Muscle of back (tissue), 11 donors: ENCODE measurements around the gene EP400. TPM values are rescaled to one million over a fixed set of nuclear protein-coding genes. Genes with fewer than 3 reads are reported as not detected.
A peak's percentile ranks its signal among the peaks of the same experiment; 100 is the strongest.
"Not testable (repeated sequence)": the region's sequence is repeated elsewhere in the genome, so short reads cannot be mapped to it uniquely, and the experiment has no call there.

Experiments
- DNase-seq, 3 donors: peaks; one replicate each; pipeline versions ENCODE4 v3.0.0 to v3.0.0-alpha.2; 2013
- polyA plus RNA-seq, 10 donors: library from polyadenylated mRNA; unstranded; fragments of 120-200 nt; gene quantifications; one replicate each; pipeline ENCODE4 v1.2.1, GENCODE V29; 2013; ENCODE audit not compliant: insufficient read length in 10 of 10

EP400 gene
- polyA plus RNA-seq, 10 donors: 18.9 to 31.9 (median 23.4) TPM

DNA sequence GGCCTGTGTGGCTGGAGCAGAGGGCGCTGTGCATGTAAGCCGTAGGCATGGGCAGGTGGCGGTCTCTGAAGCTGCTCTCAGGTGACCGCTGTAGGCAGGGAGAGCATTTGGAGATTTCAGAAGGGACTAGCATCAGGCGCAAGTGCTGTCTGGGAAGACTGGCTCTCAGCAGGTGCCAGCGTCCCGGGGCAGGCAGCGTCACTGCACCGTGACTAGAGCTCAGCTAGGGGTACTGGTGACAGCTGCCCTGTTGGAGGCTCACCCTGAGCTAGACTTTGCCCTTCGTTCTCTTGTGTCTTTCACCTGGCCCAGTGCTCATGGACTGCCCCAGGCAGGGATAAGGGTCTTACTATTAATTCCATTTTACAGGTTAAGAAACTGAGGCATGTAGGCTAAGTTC lies 115.5 kb downstream of the EP400 start:
- DNase-seq: no peak

DNA sequence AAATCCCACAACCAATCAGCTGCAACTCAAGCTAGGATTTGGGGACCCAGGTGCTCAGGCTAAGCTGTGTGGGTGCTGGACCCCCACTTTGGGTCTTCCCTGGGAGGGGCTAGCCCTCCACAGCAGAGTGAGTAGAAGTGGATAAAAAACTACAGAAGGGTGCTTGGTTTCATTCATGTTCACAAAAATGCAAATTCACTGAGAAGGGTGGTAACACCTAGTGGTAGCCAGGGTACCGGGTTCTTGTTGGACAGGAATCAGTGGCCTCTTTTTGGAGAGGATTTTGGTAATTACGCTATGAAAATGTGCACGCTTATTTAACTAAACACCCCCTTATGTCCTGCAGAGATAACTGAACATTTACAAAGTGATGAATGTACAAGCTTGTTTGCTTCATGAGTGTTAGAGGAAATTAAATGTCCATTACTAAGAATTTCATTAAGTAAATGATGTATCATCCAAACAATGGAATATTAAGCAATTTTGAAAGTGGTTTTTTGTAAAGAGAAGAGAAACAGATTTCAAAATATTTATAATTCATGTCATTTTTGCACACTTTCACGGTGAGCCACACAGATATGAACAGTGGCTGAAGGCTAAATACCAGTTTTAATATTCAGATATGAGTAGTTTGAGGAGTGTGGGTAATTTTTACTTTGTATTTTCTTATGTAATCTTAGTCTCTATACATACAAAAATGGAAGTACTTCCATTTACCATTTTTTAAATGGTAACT lies 116.0 kb downstream of the EP400 start:
- no peak for DNase-seq

DNA sequence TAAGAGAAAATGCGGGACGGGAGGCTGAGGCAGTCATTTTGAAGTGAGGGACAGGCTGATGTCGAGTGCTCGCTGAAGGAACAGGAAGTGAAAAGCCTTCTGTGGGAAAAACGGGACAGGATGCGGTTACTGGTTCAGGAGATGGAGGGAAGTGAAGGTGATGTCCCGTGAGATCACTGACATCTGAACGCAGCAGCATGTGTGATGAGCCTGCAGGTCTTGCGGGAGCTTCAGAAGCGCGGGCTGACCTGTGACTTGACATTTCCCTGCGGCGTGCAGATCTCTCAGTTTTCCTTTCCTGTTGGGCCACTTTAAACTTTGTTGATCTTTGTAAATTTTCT lies 116.6 kb downstream of the EP400 start:
- DNase-seq: no peak

DNA sequence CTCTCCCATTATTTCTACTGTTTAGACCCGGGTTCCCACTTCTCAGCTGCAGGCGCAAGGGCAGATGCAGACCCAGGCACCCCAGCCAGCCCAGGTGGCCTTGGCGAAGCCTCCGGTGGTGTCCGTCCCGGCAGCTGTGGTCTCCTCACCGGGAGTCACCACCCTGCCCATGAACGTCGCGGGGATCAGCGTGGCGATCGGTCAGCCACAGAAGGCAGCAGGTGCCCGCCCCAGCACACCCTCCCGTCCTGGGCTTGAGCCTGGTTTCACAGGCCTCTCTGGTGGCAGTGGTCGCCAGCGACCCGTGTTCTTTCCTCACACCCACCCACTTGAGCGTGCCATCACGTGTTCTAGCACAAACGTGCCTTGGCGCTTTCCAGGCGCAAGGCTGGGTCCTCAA lies 117.0 kb downstream of the EP400 start:
- no peak for DNase-seq

DNA sequence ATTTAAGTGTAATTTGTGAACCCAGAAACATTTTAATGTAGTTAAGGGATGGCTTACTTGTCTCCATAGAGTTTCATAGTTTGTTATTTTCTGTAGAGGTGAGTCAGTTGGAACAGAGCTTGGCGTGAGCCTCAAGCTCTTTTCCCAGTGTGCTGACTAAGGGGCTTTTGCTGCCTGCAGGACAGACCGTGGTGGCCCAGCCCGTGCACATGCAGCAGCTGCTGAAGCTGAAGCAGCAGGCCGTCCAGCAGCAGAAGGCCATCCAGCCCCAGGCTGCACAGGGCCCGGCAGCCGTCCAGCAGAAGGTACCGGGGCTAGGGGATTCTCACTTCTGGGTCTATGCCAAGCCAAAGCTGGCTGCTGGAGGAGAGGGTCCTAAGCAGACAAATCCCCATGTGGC lies 117.4 kb downstream of the EP400 start:
- DNase-seq: no peak

DNA sequence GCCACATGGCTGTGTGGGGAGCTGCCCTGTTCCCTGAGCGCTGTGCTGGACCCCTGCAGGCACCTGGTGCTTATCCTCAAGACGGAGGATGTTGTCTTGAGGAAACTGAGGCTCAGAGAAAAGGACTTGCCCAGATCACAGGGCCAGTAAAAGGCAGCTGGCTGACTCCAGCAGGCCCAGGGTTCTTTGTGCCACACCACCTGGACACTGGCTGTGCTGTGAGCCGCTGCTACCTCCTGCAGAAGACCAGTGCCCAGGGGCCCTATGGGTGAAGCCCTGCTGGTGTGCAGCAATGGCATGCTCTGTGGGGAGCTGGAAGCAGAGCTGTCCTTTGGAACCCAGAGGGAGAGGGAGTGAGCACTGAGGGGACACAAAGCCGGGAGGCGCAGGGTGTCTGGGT lies 118.5 kb downstream of the EP400 start:
- no peak for DNase-seq

DNA sequence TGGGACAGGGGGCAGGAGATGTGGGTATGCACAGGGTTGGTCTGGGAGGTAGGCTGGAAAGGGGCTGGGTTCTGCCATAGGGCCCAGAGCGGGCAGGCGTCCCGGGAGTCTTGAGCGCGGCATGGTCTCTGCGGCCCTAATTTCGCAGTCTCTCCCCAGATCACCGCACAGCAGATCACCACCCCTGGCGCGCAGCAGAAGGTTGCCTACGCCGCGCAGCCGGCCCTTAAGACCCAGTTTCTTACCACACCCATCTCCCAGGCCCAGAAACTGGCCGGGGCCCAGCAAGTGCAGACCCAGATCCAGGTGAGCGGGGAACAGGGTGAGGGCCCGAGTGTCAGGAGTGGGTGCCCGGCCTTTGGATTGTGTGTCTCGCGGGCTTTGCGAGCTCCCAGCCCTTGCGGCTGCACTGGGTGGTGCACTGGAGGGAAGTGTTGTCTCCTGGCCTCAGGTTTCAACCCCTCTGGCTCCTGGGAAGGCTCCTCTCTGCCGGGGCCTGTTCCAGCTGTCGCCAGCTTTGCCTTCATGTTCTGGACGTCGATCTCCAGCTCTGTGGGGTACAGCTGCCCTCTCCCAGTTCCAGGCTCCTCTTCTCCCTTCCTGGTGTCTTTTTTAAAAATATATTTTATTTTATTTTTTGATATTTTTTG lies 119.7 kb downstream of the EP400 start:
- DNase-seq: no peak

DNA sequence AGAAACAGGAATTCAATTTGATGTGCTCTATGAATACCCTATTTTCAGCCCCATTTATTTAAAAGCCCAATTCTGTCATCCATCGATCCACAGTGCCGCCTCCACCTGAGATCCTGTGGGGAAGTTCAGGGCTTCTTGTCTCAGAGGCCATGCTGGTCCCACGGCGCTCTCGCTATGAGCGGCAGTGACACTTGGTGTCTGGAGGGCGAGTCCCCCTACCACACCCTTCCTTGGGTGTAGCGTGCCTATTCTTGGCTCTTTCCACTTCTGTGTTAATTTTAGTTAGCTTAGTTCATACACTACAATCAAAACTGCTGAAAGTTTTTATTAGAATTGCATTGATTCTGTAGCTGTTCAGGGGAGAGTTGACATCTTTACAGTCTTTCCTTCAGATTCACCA lies 120.6 kb downstream of the EP400 start:
- DNase-seq: no peak

DNA sequence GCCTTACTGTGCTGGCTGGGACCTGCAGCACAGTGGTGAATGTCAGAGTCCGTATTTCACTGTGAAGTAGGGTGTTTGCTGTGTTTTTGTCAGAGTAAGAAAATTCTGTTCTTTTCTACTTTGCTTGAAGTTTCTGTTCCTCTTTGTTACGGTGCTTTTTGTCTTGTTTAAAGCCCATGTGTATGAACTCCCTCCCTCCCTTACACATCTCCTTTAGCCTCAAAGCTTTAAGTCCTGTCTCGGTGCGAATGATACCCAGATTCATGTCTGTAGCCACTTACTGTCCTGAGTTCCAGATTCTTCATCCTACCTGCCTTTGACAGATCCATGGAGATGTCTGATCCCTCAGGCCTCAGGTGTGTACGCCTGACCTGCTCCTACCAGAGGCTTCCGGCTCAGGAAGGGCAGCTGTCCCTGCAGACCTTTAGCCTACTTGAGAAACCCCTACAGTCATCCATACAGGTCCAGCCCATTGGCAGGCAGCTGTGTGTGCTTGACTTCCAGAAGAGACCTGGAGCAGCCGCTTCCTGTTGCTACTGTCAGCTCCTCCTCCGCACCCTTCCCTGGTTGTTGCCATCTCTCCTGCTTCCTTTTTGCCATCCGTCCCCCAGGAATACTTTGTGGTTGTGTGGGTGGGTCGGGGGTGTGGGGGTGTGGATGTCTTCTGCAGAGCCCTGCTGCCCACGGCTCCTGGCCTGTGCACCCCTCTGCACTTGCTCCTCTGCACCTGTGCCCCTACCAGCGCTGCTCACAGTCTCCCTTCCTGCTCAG lies 121.5 kb downstream of the EP400 start:
- DNase-seq: no peak

DNA sequence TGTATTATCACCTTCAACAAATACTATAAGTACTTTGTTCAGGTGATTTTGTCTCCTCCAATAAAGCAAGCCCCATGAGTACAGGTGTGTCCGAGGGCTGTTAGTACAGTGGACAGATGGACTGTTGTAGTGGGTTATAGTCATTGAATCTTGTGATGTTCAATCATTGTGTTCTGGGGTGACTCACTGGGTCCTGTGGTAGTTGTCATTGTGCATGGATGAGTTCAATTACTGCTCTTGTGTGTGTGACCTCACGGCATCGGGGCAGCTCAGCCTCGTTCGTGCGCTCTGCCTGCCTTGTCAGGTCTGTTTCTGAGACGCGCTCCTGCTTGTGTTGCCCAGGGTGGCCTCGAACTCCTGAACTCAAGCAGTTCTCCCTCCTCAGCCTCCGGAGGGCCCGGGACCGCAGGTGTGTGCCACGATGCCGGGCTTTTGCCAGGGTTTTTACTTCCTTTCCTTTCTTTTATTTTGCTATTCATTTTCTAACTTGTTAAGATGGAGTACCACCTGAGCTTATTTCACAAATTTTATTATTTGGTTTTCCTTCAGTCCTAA lies 122.2 kb downstream of the EP400 start:
- no peak for DNase-seq

DNA sequence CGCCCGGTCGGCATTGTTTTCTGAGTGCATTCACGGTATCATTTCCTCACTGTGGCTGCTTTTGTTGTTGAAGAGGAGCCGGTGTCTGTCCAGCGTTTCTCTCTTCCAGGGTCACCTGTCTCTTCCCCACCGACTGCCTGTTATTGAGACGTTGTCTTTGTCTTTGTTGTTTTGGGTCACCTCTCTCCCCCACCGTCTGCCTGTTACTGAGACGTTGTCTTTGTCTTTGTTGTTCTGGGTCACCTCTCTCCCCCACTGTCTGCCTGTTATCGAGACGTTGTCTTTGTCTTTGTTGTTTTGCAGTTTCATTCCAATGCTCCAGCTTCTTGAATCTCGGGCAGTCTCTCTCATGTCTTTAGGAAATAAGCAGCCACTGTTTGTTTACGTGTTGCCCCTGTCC lies 124.5 kb downstream of the EP400 start:
- no peak for DNase-seq

DNA sequence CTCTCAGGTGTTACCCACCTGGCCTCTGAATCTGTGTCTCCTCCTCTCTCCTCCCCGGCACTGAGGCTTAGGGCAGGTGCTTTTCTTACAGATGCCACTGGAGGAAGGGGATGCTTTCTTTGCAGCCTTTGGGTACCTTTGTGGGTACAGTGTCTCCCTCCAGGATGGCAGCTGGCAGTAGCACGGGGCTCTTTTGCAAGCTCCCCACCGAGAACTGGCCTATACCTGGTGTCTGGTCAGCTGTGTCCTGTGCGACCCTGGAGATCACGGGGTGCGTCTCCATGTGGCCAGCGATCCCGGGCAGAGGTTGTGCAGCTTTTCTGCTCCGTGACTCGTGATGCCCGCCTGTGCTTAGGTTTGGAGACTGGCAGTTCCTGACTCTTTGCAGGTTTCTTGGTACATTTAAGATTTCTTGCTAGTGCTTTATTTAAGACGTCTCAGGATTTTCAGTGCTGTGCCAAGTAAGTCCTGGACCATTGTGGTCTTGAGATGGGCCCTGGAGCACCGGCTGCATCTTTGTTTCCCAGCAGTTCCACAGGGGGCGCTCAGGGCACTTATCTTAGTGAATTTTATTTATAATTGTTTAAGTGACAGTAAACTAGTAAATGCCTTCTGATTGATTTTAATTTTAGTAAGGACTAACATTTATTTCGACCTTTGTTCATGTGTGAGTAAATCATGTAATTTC lies 125.4 kb downstream of the EP400 start:
- no peak for DNase-seq

DNA sequence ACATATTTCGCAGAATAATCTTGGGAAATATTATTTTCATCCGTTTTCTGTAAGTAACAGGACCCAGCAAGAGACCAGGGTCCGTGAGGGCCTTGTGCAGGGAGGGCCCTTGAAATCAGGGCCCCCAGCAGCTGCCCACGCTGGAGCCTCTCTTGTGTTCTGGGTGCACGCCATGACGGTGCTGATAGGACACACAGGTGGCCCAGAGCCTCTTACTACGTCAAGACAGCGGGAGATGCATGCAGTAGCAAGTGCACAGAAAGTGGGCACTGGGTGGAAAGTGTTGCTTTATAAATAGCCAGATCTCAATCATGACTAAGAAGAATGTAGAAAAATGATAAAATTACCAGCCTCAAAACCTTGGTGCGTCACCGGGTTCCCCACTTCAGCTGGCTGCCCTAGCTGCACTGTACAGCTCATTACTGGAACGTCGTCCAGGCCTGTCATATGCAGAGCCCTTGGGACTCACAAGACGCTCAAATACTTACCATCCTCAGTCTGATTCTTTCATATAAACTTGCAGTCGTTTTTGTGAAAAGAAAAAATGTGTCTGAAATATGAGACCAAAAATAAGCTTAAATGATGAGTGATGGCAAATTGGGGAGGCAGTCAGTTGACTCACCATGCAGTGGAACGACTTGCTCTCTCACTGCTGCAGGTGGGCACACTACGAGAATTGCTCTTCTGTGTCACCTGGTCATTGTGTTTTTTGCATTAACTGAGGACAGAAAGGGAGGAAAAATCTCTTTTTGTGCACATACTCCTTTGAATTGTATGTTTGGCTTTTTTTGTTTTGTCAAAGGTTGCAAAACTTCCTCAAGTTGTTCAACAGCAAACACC lies 126.2 kb downstream of the EP400 start:
- DNase-seq: no peak

DNA sequence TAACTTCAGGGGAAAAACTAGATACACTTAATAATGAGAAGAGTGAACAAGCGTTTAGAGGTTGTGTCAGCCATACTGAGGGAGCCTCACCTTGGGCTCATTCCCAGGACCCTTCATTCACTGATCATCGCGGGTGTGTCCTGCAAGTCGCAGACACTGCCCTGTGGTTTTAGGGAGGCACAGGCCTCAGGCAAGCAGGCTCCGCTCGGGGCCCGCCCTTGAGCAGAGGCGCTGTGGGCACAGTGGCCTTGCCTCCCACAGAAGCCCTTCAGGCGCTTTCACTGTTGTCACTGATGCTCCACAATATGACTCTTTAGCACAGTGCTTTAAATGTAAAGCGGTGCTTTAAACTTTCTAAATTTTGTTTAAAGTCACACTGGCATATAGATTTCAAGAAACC lies 127.0 kb downstream of the EP400 start:
- no peak for DNase-seq

DNA sequence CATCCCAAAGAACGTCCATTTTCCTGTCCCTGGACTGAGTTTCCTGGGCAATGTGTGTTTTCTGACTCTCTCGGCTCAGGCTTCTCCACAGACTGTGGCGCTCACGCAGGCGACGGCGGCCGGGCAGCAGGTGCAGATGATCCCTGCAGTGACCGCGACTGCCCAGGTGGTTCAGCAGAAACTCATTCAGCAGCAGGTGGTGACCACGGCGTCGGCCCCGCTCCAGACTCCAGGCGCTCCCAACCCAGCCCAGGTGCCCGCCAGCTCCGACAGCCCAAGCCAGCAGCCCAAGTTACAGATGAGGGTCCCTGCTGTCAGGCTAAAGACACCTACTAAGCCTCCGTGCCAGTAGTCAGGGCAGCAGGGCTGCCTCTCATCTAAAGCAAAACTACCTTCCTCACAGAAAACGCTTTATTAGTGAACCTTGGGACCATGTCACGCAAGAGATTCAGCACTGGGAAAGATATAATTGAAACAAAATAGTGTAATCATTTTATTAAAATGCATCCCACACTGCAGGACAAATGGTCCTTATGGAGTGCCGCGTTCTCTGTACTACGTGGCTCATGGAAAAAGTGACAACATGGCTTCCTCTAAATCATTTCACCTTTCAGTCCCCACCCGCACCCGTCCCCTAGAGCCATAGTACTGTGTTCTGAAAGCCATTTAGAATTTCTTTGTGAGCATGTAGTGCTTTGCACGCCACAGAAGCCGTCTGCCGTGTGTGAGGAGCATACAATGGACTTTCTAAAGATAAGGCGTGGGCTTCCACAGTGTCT lies 127.8 kb downstream of the EP400 start:
- DNase-seq: no peak

DNA sequence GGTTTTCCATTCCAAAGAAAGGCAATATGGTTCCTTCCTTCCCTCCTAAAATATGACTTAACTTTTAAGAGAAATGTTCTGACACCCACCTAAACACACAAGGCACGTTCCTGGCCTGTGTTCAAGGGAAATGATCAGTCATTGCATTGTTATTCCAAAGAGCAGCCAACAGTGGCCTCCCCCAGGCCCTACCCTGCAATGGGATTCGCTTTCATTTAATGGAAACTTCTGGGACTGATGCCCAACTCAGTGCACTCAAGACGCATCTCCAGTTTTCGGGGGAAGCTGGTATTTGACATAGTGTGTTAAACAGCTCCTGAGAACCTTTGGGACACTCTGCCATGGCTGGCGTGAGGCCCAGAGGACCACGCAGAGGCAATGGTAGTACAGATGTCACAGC lies 128.4 kb downstream of the EP400 start:
- DNase-seq: peak; percentile 66 to 78 (median 72)

DNA sequence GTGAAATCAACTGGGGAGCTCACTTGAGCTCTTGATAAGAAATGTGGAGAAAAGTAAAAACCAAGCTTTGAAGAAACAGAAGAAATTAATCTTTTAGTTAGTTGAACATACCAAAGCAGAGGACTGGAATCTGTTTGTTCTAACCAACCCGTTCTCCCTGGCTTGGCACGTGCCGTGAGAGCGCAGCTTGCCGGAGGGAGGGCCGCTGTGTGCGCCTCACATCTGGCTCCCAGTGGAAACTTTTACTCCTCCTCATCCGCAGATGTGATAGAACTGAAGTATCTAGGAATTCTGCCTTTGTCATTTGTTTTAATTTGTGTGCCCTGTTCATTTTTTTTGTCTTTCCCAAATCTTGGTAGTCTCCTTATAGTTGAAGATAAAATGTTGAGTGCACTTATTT lies 129.5 kb downstream of the EP400 start:
- peak in 1 of 3 donors; percentile 53 for DNase-seq

DNA sequence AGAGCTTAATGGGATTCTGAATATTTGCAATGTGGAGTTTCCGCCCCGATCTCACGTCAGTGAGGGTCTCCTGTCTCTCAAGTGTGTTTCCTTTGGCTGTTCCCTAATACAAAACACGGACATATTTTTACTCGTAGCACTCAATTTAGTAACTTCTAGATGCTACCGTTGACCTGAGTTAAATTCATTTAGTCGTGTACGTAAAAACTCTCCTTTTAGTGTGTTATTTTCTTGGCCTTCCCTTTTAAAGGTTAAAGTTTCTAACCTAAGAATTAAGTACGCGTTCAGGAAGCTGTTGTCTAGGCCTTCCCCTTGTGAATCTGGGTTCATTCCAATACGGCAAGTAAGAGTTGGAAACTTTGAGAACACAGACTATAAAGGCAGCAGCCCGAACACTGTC lies 130.0 kb downstream of the EP400 start:
- peak in 1 of 3 donors; percentile 40 for DNase-seq

DNA sequence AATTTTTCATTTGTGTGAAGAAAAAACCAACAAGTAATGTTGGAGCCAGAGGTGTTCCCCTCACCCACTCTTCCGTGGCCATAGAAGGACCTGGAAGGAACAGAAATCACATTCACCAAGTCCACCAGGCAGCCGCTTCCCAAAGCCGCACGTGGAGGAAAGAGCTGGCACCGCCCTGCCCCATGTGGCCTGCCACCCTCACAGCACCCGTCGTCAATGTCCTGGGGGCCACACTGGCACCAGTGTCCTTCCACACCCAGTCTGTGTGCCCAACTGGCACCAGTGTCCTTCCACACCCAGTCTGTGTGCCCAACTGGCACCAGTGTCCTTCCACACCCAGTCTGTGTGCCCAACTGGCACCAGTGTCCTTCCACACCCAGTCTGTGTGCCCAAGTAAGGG lies 130.8 kb downstream of the EP400 start:
- DNase-seq: not testable (repeated sequence)

DNA sequence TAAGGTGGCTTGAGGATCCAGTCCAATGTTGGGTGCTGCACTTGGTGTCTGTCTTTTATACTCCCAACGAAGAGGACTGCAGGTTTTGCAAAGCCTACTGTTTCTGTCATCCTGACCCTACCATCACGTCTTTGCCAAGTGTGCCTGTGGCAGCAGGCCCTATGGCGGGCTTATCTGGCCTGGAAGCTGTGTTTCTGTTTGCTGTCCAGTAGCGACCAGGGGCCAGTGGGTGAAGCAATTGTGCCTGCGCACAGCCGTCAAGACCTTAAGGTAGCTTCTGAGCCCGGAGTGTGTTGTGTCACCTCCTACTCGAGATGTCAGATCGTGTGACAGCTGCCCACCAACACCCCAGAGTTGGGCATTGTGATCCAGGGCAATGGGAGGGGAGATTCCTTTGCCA lies 131.7 kb downstream of the EP400 start:
- DNase-seq: no peak

DNA sequence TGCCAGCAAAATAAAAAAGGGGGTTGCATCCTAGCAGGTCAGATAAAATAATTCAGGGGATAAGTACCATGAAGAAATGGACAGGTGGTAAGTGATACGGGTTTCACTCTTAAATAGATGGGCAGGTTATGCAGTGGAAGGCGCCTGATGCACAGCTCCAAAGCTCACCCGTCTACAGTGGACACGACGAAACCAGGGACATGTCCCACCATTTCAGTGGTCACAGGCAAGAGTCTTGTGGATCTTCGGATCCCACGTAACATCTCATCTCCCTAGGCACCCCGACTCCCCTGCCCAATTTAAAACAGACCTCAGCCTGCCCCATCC lies 133.8 kb downstream of the EP400 start:
- no peak for DNase-seq
